GM10266 (cell line): ENCODE results near the gene PPFIBP1.

Source experiments
- DNase-seq: peaks from one replicate; pipeline ENCODE4 v3.0.0; 2012; ENCODE audit errors: extremely low spot score
- CTCF ChIP-seq: IDR thresholded peaks from 2 replicates; pipeline ENCODE4 v1.5.1; 2012; ENCODE audit warnings: mild to moderate bottlenecking, low read depth; ENCODE audit not compliant: control insufficient read depth, insufficient read depth; ENCODE audit errors: missing control alignments

The PPFIBP1 gene

GRCh38 chr12:27511723-27512045, 12.3 kb upstream of the PPFIBP1 start:
- DNase-seq, result no peak
- TF ChIP-seq CTCF, result no peak

DNA sequence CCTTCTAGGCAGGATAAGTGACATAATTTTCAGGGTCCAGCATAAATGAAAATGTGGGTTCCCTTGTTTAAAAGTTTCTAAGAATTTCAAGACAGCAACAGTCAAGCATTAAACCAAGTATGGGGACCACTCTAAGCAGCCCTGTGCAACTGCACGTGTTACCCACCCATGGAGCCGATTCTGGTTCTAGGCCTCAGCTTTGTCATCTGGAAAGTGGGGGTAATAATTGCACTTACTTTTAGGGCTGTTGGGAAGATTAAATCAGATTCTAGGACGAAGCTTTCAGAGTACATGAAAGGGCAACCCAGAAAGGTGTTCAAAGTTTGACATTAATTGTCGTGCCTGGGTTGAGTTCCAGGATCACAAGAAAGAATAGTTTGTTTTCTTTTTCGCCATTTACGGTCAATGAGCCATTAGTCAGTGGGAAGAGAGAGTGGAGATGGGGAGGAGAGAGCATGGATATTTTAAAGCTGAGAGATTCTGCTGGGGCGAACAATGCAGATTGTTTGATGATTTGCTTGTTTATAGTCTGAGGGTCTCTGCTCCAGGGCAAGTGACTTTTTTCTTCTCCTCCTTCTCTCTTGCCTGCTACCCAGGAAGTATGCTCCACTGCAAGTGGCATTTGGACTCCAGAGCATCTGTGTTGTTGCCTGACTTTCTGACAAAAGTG, 10.7 kb upstream of the PPFIBP1 start:
- no peak for DNase-seq

DNA sequence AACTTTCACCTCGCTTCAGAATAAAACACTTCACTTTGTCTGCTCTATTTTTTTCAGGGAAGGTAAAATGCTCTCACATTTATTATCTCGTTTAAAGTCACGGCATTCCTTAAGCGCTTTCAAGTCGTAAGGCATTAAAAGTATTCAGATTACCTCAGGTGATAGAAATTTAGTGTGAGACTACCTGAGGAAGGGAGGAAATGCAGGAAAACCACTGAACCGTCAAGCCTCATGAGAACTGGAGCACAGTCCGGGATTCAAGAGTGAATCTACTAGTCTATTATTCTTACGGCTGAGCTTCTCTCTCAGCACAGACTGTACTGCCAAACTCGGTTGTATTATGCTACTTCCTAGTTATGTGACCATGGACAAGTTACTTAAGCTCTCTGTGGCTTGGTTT, 8.3 kb upstream of the PPFIBP1 start:
- TF ChIP-seq CTCF, result no peak
- DNase-seq, result no peak

More for the DNA sequence above, 10.7 kb upstream of the PPFIBP1 start:
- TF ChIP-seq CTCF, result no peak

- no peak for TF ChIP-seq CTCF
- DNase-seq, result no peak
These were observed 7.4 kb upstream of the PPFIBP1 start for GRCh38 chr12:27516625-27517024.

GRCh38 chr12:27517546-27517945, 6.5 kb upstream of the PPFIBP1 start:
- TF ChIP-seq CTCF, result no peak
- no peak for DNase-seq

DNA sequence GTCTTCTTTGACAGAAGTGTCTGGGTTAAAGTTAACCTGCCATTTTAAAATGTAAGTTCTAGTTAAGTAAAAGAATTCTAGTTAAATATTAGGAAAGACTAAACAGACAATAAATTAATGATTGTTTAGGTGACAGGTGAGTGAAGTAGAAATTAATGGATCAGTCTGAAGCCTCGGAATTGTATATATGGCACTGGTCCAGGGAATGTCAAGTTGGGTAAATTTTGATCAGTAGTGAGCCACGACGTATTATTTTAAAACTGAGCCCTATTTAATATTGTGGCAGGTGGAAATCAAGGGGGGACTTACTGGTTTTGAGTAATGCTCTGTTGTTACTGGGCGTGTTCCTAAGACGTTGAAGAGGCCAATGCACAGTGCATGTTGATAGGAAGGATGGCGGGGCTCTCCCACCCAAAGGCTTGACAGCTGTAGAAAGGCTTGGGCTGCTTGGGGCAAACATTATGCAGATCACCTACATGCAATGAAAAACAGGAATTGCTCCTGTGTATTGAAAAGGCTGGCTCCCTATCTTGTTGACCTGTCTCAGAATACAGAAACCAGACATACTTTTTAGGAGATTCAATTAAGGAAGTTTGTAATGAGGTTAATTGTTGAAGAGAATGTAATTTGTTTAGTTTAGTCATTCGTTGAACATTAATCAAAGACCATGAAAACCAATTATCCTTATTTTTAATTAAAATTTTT, 5.9 kb upstream of the PPFIBP1 start:
- TF ChIP-seq CTCF, result no peak
- no peak for DNase-seq

DNA sequence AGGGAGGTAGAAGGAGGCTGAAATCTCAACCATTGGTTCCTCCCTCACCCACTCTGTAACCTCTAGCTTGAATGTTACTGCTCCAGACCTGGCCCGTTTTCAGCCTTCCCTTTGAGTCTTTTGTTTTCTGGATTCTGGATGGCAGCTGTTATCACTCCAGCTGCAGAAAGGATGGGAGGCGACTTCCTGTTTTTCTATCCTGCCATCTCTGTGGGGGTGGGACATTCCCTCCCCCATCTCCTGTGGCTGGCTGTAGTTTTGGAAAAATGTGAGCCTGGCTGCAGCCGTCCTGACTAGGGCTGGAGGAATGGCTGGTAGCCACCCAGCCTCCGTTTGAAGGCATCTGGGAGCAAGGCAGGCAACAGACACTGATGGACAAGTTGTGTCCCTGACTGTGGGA, 2.9 kb upstream of the PPFIBP1 start:
- DNase-seq, result no peak
- no peak for TF ChIP-seq CTCF
